ENCODE data around the gene R3HDM2.
"Not testable (repeated sequence)": the region's sequence is repeated elsewhere in the genome, so short reads cannot be mapped to it uniquely, and the experiment has no call there.

R3HDM2 gene

GRCh38 chr12:57320639-57321038 is 110.2 kb downstream of the R3HDM2 start:
- no peak for DNase-seq

GRCh38 chr12:57319678-57320469 is 111.0 kb downstream of the R3HDM2 start:
- no peak for DNase-seq

GRCh38 chr12:57315681-57316080 is 115.2 kb downstream of the R3HDM2 start:
- no peak for DNase-seq

GRCh38 chr12:57312287-57312686 is 118.6 kb downstream of the R3HDM2 start:
- not testable (repeated sequence) for DNase-seq

- no peak for DNase-seq
Measured at GRCh38 chr12:57309420-57309819, 121.4 kb downstream of the R3HDM2 start.

GRCh38 chr12:57300961-57301584 is 129.8 kb downstream of the R3HDM2 start:
- no peak for DNase-seq

GRCh38 chr12:57299514-57300016 is 131.3 kb downstream of the R3HDM2 start:
- DNase-seq: no peak

- DNase-seq: no peak
Measured at GRCh38 chr12:57296291-57296690, 134.6 kb downstream of the R3HDM2 start.

GRCh38 chr12:57282073-57282472 is 148.8 kb downstream of the R3HDM2 start:
- not testable (repeated sequence) for DNase-seq

GRCh38 chr12:57280211-57281062 is 150.4 kb downstream of the R3HDM2 start:
- DNase-seq: no peak

- no peak for DNase-seq
Measured at GRCh38 chr12:57278465-57279381, 152.1 kb downstream of the R3HDM2 start.

GRCh38 chr12:57276935-57277563 is 153.8 kb downstream of the R3HDM2 start:
- DNase-seq: no peak

GRCh38 chr12:57276233-57276632 is 154.6 kb downstream of the R3HDM2 start:
- DNase-seq: not testable (repeated sequence)

GRCh38 chr12:57273516-57273915 is 157.3 kb downstream of the R3HDM2 start:
- no peak for DNase-seq

- no peak for DNase-seq
Measured at GRCh38 chr12:57272337-57273151, 158.3 kb downstream of the R3HDM2 start.

GRCh38 chr12:57270966-57271470 is 159.8 kb downstream of the R3HDM2 start:
- DNase-seq: no peak

GRCh38 chr12:57268264-57268663 is 162.6 kb downstream of the R3HDM2 start:
- DNase-seq: no peak

GRCh38 chr12:57266681-57267080 is 164.2 kb downstream of the R3HDM2 start:
- DNase-seq: no peak

GRCh38 chr12:57263096-57263495 is 167.7 kb downstream of the R3HDM2 start:
- no peak for DNase-seq

- DNase-seq: no peak
Measured at GRCh38 chr12:57262126-57262822, 168.6 kb downstream of the R3HDM2 start.
